GM12874 (cell line): Measurements from ENCODE around the gene DNAJC1.

Source experiments
- CTCF ChIP-seq: IDR thresholded peaks from 2 replicates; pipeline ENCODE4 v1.5.1; 2011; ENCODE audit warnings: low read depth, mild to moderate bottlenecking, control low read depth, low read length, moderate library complexity; ENCODE audit not compliant: insufficient read depth

DNAJC1 gene

GRCh38 chr10:21712975-21713374 is 290.6 kb downstream of the DNAJC1 start:
- no peak for TF ChIP-seq CTCF

GRCh38 chr10:21707498-21707897 is 296.0 kb downstream of the DNAJC1 start:
- TF ChIP-seq CTCF, result no peak
